HG03571 (cell line): ENCODE measurements around the gene COA8.

Source experiments
- ATAC-seq: cut with Tn5 transposase; IDR thresholded peaks from one replicate; pipeline ENCODE4 v1.9.1; 2021; ENCODE audit not compliant: unreplicated experiment

The COA8 gene

DNA sequence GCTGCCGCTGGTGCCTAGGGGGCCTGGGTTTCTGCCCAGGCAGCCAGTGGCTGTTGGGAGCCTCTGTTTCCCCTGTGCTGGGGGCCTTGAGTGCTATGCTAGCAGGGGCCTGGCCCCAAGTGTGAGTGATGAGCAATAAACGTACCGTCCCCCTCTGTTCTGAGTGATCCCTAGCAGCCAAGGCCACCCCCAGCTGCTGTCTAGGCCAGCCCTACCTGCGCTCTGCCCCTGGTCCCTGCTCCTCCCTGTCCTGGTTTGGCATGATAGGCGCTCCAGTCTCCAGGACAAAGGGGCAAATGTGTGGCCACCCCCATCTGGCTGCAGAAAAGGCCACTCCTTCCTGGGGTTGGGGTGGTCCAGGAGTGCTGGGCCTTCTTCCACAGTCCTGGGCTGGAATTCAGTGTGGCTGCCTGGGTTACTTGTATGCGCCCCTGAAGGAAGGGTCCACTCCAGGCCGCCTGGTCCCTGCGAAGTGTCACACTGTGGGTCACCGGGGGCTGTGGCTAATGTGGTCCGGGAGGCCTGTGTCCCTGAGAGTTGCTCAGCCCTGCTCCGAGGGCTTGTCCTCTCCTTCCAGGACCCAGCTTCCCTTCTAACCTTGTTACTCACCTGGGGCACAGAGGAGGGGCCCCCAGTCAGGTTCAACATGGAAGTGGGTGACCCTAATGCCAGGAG is 26.7 kb upstream of the COA8 start:
- ATAC-seq: no peak

DNA sequence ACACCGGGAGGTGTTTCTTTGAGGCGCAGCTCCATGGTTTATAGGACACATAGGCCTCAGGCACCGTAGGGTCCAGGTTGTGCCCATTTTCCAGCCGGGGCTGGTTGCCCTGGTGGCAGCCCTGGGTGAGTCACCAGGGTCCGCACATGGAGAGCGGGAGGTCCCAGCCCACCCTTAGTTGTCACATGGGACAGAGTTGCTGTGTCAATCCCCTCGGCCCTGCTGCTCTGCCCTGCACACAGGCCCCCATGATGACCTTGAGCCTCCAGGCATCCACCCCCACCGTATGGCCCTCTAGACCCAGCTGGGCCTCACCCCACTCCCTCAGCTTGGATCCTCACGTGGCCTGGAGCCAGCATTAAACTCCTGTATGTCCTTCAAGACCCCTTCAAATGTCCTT is 26.1 kb upstream of the COA8 start:
- no peak for ATAC-seq

DNA sequence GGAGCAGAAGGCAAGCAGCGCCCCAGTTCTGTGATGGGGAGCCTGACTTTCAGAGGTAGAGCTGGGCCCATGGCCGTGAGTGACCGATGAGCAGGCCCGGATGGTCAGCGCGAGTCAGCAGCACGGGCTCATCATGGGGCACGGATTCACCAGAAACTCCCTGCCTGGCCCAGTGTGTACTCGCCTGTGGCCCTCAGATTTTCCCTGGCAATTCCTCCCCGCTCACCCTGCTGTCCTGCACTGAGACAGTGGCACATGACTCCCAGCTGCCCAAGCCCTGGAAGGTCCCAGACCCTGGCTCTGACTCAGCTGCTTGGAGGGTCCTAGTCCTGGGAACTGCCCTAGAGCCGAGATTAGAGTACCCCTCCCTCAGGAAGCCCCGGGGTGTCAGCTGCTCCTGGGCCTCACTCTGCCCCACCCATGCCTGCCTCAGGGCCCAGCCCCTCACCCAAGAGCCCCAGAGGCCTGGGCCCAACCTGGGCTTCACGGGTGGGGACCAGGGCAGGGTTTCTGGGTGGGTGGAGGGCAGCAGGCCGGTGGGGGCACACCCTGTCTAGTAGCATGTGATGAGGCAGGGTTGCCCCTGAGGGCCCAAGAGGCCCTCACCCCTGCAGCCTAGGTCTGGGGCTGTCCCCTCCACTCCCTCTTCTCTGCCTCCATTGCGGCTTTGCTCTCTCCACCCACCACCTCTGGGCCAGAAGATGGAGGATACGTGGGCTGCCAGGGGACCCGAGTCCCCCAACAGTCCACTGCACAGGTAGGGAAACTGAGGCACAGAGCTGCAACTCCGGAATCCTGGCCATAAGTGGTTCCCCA is 25.4 kb upstream of the COA8 start:
- no peak for ATAC-seq

DNA sequence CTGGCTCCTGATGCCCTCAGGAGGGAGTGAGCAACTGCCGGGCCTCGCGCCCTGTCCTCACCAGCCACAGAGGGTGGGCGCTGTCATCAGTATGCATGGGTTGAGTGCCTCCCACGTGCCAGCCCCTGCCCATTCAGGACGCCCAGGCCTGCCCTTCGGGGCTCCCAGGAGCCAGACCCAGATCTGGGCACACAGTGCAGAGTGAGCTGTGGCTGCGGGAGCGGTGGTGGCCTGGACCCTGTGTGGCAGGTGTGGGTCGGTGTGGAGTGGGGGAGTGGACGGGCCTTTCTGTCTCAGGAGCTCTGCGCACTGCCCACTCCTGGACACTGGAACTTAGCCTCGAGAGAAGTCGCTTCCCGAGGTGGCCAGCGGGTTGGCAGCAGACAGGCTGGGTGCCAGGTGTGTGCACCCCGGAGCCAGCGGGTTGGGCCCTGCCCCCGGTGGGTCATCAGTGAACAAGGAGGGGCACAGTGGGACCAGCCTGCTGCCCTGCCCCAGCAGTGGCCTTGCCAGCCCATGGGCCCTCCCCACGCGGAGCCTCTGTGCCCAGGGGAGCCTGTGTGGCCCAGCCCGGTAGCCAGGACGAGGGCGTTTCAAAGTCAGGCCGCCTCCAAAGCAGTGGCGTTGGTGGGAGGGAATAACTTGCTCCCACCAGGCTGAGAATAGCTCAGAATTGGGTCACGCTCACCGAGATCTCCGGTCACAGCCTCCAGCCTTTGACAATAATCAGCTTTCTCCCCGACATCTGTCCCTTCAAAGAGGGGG is 24.3 kb upstream of the COA8 start:
- no peak for ATAC-seq

DNA sequence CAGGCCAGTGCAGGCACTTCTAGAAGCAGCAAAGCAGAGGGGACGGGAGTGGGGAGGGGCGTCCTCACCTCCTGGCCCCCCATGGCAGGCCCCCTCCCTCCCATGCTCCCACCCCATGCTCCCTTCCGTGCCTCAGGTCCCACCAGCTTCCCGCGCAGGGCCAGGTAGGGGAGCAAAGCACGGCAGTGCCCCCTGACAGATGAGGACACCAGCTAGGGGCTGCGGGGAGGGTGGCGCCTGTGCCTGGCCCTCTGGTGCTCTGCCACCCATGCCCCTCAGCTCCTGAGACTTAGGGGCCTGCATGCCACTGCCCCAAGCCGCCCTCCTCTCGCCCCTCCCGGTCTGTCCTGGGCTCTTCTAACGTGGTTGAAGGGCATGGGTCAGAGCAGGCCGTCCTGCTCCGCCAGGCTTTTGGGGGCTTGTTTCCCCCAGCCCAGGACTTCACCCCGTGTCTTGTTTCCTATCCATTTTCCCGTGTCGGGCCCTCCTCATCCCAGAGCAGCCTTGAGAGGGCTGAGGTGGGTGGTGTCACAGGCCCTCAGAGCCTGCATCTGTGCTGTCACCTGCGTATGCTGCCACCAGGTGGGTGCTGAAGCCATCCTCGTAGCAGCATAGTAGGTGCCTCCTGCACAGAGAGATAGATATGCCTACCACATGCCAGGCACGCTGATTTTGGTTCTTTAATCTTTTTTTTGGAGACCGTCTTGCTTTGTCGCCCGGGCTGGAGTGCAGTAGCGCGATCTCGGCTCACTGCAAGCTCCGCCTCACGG is 23.5 kb upstream of the COA8 start:
- ATAC-seq: no peak

DNA sequence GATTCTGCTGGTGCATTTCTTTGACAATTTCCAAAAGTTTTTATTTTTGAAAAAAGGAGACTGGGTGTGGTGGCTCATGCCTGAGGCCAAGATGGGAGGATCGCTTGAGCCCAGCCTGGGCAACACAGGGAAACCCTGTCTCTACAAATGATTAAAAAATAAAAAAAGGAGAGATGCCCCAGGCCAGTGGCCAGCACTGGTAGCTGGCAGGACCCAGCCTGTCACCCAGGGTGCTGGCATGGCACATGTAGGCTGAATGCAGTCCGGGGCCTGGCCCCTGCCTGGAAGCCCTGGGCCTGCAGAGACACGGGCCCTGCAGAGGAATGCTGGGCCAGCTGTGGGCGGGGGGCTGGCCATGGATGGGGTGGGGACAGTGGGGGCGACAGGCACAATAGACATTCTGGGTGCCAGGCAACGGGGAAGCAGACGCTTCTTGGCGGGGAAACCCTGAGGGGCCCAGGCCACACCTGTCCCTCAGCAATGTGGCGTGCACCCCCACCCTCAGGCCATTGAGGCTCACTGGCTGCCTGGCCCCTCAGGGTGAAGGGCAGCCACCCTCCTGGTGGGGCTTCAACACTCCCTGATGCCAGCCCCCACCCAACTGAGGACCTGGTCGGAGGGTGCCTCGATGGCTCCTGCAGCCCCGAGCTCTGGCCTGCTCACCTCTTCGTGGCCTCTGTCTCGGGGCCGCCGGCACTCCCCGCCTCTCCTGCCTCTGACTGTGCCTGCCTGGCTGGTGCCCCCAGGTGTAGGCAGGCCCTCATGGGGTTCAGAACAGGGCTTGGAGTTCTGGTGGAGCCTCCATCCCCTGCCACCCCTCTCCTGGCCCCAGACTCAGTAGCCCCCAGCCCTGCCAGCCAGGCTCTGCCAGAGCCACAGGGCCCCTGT is 21.7 kb upstream of the COA8 start:
- no peak for ATAC-seq

DNA sequence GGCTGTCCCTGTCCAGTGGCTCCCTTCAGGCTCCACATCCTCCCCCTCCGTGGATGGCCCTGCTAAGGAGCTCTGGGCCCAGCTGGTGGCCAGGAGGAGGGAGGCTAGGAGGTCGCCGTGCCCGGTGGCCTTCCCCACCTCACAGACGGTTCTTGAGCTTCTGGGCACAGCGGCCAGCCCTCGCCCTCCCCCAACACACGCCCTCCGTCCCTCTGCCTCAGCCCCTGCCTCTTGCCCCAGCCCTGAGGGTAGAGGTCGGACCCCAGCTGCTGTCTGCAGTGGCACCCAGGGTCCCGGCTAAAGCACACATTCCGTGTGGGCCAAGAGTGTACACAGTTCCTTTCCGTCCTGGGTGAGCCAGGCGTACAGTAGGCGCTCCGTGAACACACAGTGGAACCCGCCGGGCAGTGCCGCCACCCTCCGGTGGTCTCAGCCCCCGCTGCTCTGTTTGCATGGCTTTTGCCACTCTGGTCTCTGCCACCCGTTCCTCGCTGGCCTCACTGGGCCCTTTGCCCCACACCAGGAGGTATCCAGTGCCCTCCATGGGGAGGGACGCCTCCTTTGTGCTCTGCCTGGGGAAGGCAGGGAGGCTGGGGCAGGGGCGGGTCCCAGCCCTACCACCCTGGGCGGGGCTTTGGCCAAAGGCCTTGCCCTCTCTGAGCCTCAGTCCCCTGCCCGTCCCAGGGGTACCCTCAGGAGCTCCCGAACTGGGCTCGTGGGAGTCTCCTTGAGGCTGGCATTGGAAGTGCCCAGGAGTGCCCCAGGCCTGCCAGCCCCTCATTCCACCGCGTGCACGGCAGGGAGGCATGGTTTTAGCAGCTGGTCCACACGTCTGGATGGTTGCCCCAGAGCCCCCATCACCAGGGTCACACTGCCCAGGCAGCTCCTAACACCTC is 20.8 kb upstream of the COA8 start:
- no peak for ATAC-seq

DNA sequence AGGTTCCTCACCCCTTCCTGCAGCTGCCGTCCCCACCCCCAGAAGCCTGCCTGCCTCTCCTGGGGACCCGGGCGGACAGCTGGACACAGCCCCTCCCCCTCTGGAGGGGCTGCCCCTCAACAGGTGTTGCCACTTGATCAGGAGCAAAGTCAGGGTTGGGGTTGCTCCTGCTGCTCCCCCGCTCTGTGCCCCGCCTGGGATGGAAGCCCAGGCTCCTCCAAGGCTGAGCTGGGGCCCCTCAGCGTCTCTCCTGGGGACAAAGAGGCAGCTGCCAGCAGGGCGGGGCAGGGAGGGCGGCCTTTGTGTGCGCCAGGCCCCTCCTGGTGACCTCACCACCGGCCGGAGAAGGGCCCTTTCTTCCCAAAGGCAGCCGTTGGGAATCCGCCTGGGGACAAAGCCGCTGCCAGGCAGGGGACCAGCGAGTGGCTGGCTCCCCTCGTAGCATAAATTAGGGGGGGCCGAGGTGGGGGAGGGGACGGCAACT is 20.1 kb upstream of the COA8 start:
- ATAC-seq: no peak

DNA sequence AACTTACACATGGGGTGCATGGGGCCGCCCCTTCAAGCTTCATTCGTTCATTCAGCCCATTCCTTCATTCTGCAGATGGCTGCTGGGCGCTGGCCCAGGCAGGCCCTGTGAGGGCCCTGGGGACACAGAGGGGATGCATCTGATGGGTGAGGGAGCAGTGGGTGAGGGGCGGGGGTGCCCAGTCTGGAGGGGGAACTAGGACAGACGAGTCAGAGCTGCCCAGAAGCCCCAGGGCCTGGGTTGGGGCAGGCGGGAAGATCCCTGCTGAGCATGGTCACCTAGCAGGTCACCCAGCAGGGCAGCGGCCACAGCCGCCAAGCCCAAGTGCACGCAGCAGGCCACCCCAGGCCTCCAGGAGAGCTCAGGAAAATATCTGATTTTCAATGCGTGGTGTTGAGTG is 19.6 kb upstream of the COA8 start:
- ATAC-seq: no peak

DNA sequence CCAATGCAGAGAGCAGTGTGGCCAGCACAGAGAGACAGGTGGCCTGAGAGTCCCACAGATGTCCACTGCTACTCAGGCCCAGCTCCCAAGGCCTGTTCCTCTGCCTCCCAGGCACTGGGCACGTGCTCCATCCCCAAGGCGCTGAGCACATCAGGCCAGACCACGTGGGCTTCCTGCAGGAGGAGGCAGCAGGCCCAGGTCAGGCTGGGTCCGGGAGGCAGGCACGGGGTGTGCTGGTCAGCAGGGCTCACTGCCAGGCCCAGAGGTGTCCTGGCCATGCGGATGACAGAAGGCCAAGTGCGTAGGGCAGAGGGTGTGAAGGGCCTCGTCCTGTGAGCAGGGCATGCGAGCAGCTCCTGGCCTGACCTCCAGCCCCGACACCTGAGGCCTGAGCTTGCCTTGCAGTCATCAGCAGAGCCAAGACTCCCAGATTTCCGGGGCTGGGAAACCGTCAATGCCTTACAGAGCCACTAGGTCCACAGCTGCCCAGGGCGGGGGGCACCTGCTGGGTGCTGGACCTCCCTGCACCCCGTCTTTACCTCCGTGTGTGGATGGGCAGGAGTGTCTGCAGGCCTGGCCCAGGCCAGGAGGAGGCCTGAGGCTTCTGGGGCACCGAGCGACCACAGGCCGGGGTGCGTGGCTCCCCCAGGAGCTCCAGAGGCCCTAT is 18.9 kb upstream of the COA8 start:
- no peak for ATAC-seq

DNA sequence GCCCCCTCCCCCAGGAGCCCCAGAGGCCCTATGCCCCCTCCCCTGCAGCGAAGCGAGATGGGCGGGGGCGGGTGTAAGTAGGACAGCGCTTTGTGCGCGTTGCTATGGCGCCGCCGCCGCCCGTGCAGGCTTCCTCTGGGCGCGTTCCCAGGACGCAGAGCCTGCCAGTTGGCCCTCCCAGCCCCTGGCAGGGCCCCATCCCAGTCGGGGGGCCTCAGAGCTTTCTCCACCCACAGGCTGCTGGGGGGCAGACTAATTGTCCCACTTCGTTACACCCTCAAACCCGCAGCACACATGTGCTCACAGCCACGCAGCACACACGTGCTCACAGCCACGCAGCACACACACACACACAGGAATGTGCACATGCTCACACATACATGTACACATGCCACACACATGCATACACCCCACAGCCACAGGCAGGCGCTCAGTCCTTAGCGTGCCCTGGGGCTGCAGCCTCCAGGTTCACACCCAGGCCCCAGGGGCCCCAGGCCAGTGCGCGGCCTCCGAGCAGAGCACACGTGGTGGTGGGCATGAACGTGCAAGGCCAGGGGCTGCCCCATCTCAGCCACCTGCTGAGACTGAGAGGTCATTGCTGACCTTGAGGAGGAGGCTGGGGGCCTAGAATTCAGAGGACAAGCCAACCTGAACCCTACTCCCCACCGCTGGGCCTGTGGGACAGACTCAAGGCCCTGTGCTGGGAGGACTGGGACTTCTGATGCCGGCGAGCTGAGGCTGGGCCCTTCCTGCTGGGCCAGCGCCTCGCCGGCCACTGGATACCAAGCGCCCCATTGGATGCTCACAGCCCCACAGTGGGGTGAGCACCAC is 18.2 kb upstream of the COA8 start:
- no peak for ATAC-seq

DNA sequence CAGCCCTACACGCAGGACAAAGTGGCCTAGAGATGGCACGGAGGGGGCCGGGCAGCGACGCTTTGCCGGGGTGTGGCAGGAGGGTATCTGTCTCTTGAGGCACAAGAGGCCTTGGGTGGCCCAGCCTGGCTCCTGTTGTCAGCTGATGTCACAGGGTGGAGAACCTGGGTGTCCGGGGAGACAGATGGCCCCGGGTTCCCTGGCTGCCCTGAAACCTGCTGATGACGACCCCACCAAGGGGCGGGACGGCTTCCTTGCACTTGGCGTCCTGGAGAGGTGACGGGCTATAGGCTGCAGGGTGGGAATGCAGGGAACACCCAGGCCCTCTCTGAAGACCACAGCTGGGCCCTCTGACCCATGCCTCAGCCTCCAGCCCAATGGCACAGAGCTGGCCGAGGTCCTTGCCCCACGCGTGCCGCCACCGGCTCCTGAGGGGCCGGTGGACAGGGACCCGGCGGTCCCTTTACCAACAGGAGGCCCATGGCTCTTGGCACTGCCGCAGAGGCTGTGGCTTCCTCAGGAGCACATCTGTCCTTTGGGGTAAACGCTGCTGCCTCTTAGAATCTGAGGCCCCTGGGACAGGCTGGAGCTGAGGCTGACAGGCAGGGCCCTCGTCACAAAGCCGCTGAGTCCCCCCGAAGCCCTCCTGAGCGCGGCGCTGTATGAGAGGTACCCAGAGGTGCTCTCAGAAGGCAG is 17.4 kb upstream of the COA8 start:
- ATAC-seq: no peak

DNA sequence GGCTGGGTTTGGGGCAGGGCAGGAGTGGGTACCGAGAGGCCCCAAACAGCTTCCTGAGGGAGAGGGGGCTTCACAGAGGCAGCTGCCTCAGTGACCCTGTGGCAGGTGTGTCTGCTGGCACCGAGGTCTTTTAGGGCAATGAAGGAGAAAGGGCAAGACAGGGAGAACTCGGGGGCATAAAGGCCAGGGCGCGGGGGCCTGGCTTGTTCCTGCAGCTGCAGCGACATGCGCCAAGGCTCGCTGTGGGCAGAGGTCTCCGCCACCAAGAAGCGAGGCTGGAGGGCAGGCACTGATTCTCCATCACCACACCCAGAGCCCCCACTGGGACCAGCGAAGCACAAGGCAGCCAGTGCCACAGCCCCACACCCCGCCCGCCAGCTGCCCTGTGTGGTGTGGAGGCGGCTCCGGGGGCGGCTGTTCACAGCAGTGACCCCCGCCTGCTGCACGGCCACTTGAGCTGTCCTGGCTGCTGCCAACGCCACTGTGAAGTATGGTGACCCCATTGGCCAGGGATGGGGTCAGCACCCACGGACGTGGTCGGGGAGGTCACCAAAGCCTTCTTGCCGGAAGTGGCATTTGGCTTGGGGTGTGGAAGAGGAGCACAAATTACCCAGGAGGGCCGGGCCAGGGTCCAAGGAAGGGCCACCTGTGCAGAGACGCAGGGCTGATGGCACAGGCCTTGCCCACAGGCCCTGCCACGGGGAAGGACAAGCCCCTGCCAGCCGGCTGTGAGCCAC is 16.7 kb upstream of the COA8 start:
- no peak for ATAC-seq

DNA sequence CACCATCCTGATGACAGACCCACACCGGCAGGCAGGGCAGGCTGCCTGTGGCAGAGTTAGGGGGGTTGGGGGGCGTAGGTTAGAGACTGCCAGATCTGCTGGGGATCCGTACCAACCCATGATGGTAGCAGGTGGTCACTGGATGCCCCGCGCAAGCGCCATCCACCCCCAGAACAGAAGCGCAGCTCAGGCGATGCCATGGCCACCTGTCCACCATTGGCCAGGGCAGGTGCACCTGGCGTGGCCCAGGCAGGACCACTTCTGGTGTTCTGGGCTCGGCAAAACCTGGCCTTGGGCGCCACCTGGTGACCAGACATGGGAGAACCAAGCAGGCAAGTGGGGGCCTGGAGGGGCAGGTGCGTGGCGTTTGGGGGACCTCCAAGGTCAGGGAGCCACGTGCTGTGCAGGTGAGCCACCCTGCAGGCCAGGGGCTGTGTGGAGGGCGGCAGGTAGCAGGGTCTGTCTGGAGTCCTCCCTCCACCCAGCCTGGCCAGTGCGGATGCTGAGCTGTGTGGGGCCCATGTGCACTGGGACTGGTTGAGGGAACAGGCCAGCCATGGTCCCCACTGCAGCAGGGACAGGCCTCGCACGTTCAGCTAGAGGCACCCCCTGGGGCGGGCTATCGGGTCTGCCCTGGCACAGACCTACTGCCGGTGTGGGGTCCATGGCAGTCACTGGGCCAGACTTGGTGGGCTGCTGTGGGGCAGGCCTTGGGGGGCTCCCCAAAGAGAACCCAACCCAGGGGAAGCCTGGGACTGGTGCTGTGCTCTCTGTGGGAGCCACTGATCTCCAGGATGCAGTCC is 15.9 kb upstream of the COA8 start:
- peak; percentile 52 for ATAC-seq

DNA sequence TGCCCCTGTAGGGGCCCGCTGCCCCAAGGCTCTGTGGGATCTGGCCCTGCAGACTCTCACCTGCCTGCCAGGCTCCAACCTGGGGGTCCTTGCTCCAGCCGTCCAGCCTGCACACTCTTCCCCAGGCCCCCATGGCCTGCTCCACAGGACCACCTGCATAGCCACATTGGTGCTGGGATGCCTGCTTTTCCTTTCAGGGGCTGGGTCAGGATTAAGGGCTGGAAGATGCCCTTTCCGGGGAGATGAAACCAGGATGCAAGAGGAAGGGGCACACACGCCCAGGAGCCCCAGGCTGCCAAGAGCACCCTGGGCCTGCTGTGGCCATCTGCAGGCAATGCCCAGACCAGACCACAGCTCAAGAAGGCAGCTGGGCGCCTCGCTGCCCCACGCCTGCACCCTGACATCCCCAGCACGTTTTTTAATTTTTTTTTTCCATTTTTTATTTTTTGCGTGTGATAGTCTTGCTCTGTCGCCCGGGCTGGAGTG is 15.3 kb upstream of the COA8 start:
- no peak for ATAC-seq
